Bronchus fibroblast of lung (primary cell): ENCODE results near the gene MAP4K2. TPM values are rescaled to one million over a fixed set of nuclear protein-coding genes. Genes with fewer than 3 reads are reported as not detected.

ENCODE experiments used
- total RNA-seq: library from RNA; depleted of rRNA; stranded (reverse); fragments of >200 nt; gene quantifications from 2 replicates; pipeline ENCODE4 v1.2.3, GENCODE V29; 2015

The MAP4K2 gene
- total RNA-seq = 18.5 and 18.7 TPM in 2 replicates

GRCh38 chr11:64803158-64803845 is at the start of gene MAP4K2:
MAP4K2 (minus strand) TSS chr11:64803214; CDS start chr11:64803149, 65 bp downstream.

GRCh38 chr11:64844330-64845128 is 41.5 kb upstream of the MAP4K2 start, which contains the start of gene CDC42BPG:
CDC42BPG (minus strand) TSS chr11:64844653; CDS start chr11:64844569, 84 bp downstream.

GRCh38 chr11:64810271-64810890 is 7.4 kb upstream of the MAP4K2 start, which contains the start of gene MEN1:
MEN1 (minus strand) TSS chr11:64810551; CDS start chr11:64810109, 442 bp downstream.

GRCh38 chr11:64778473-64779298 is 24.3 kb downstream of the MAP4K2 start, which contains the start of gene SF1:
SF1 (minus strand) TSS chr11:64778542; CDS start chr11:64778392, 150 bp downstream.

GRCh38 chr11:64759722-64760719 is 43.0 kb downstream of the MAP4K2 start, which contains the start of gene PYGM:
PYGM (minus strand) TSS chr11:64759974; CDS start chr11:64759898, 76 bp downstream.

DNA sequence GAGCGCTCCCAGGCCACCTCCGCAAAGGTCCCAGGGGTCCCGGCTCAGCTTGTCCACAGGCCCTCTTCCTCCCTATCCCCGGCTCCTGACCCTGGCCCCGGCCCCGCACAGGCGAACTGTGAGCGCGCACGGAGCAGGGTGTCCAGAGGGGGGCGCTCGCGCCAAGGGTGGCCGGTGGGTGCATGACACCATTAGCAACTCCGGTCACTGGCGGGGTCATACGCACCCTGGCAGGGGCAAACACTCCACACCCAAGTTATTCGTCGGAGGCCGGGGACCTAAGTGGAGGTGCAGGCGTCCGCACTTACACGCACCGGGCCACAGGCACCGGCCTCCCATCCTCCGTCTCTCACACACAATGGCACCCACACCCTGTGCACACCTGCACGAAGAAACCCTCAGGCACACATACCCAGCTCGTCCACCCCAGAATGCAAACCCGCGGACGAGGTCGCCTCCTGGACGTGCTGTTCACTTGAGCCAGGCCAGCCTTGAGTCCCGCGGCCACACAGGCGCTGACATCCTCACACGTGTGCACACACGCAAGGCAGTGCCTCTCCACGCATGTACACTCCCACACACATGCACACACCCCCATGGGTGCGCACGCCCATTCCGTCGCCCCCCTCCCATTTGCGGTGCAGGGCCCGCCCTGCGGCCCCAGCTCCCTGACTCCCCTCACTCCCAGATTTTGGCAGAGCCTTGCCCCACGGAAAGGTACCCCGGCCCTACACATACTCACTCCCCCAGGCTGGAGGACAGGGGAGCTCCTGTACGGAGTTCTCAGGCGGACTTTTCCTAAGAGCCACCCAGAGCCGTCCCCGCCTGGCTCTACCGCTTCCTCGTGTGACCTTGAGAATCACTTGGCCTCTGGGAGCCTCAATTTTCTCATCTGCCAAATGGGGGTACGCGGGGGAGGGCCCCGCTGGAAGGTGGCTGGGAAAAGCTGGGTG is 59.1 kb downstream of the MAP4K2 start, which contains the start of gene RASGRP2:
TSS of gene RASGRP2 (minus strand) at position 552 of the 953 bp plus-strand sequence. CDS start 1,276 bp downstream, outside the sequence.

Other genes with a start within 250 kb of the MAP4K2 start
- gene SLC22A11, start 247.3 kb downstream of the MAP4K2 start, total RNA-seq = not detected in 2 replicates
- not detected in 2 replicates for gene SLC22A12, start 212.0 kb downstream of the MAP4K2 start, total RNA-seq
- gene NRXN2, start 80.0 kb downstream of the MAP4K2 start, total RNA-seq = 0.67 and 0.89 TPM in 2 replicates
- under 0.01 and 0.15 TPM in 2 replicates for gene RASGRP2, start 59.1 kb downstream of the MAP4K2 start, total RNA-seq
- 0.17 and 0.30 TPM in 2 replicates for gene PYGM, start 43.2 kb downstream of the MAP4K2 start, total RNA-seq
- 187 and 214 TPM in 2 replicates for gene SF1, start 24.7 kb downstream of the MAP4K2 start, total RNA-seq
- 20.8 and 22.2 TPM in 2 replicates for gene MEN1, start 7.3 kb upstream of the MAP4K2 start, total RNA-seq
- under 0.01 and 0.15 TPM in 2 replicates for gene CDC42BPG, start 41.4 kb upstream of the MAP4K2 start, total RNA-seq
- gene EHD1, start 75.4 kb upstream of the MAP4K2 start, total RNA-seq = 71.1 and 79.8 TPM in 2 replicates
- gene ATG2A, start 114.0 kb upstream of the MAP4K2 start, total RNA-seq = 18.3 and 20.3 TPM in 2 replicates
- 14.1 and 16.6 TPM in 2 replicates for gene PPP2R5B, start 121.5 kb upstream of the MAP4K2 start, total RNA-seq
- not detected in 2 replicates for gene GPHA2, start 132.7 kb upstream of the MAP4K2 start, total RNA-seq
- not detected in 2 replicates for gene MAJIN, start 168.9 kb upstream of the MAP4K2 start, total RNA-seq
- 1.2 and 1.3 TPM in 2 replicates for gene BATF2, start 193.8 kb upstream of the MAP4K2 start, total RNA-seq
- gene ARL2, start 210.9 kb upstream of the MAP4K2 start, total RNA-seq = 229 and 233 TPM in 2 replicates
- gene SNX15, start 224.2 kb upstream of the MAP4K2 start, total RNA-seq = 17.5 and 22.9 TPM in 2 replicates
- gene SAC3D1, start 238.0 kb upstream of the MAP4K2 start, total RNA-seq = 25.7 and 27.9 TPM in 2 replicates